8988T (cell line): Measurements from ENCODE around the gene TMEM63C.

ENCODE experiments used
- DNase-seq: peaks from one replicate; pipeline ENCODE4 v3.0.0; 2011

TMEM63C gene

DNA sequence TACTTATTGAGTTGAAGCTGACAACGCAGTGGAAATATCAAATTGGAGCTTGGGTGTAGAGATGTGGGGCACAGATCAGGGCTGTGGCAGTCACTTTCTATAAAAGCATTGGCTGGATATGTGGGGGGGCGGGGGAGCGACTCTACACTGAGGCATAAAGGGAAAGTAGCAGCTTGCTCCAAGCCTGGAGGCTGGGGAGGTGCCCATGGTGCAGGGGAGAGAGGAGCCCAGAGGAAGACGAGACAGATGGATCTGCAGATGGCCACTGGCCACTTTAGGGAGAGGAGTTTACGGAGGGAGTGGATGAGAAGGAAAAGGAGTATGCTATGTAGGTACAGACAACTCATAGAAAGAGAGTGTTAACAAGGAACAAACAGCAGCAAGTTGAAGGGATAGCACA is 102.9 kb downstream of the TMEM63C start:
- no peak for DNase-seq

DNA sequence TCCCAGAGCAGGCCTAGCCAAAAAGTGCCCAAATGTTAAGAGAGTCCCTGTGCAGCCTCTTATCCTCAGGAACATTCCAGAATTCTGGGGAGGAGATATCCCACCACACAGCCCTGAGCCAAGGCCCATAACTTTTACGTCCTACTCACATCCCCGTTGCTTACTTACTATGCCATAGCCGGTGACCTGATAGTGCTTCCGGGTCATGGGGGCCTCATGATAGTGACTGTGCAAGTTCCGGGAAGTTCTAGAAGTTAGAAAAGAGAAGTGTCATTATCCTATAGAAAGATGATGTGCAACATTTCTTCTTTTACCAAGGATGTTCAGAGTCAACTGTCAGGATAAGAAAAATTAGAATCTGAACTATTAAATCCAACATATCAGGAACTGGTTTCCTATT is 105.0 kb downstream of the TMEM63C start:
- DNase-seq = no peak

DNA sequence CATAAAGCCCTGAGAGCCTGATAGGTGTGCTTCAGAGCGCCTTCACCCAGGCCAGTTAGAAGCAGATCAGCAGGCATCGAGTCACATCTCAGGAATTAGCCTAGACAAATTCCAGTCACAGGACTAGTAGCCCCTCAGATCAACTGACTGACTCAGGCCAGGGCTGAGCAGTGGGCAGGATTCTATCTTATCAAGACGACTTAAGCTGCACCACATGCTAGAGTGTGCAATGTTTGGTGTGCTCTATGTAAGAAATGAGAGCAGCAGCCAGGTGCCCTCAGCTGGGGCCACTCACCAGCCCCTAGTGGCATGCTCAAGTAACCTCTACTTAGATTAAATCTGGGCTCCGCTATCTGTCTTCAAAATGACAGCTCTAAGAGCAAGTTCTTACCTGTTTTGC is 109.1 kb downstream of the TMEM63C start:
- DNase-seq = no peak

DNA sequence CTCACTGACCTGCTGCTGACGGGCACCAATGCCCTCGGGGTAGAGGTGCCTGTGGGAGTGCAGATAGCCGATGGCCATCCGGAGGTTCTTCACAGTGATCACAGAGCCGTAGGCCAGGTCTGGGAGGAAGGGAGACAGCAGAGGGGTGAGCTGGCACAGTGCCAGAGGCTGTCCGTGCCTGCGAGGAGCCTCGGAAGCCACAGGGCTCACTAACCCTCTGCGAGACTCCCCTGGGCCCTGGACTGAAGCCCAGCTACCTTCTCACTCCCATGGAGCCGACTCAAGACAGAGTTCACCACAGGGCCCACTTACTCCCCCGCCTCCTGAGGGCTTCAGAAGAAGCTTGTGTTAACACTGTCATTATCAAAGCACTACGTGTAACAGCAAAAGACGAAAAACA is 114.6 kb downstream of the TMEM63C start:
- no peak for DNase-seq

DNA sequence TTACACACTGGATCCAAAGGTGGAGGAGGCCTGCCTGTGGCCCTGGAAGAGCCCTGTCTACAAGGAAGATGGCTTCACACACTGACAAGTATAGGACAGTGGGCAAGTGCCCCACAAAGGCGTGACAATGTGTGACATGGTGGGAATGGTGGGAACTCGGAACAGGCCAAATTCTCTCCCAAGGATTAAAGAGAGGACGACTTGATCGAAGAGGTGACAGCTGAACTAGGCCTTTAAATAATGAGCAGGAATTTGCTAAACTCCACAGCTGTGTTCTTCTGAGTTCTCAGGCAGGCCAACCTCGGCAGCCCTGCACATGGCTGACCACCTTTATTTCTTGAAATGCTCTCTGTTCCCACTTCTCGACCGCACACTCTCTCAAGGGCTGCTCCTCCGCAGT is 115.3 kb downstream of the TMEM63C start:
- no peak for DNase-seq

DNA sequence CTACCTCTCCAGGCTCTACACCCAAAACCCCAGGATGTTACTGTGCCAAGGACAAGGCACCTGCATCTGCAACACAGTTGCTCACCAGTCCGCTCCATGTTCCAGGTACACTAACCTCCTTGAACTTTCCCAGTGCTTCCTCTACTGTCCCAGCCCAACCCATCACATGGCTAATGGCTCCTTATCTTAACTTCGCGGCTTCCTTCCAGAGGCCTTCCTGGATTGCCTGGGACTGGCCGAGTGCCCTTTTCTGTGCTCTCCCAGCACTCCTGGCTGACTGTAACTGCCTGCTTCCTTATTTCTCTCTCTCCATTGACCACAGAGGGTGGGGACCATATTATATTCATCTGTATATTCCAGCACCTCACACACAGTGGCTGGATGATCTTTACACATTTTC is 118.2 kb downstream of the TMEM63C start:
- no peak for DNase-seq

DNA sequence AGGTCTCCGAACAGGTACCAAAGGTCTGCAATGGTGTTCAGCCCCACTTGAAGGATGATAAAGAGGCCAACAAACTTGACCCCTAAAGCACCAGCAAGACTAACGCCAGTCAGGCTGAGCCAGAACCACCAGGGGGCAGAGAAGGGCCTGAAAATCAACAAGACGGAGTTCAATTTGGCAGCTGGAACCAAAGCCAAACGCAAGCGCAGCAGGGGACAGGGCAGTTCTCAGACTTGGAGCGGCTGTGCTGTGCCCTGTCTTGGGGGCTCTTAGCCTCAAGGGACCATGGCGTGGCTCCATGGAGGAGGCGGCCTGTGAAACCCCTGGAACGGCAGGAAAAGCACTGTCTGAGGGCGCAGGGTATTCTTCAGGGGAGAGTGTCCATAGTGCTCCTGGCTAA is 119.5 kb downstream of the TMEM63C start:
- peak; percentile 69 for DNase-seq

DNA sequence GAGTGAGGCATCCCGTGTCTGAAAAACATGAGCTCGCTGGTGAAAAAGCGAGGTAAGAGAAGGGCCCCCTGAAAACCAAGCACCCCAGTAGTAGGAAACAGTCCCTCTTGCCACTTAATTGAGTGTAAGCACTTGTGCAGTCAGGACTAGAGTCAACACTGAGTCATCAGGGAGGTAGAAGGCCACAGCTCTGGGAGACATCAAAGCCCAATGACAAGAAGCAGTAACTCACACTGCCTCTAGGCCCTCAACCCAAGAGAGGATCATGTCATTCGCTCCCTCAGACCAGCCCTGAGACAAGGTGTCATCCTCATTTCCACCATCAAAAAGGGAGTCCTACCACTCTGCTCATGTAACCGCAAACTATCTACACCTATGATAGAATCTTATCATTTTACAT is 121.3 kb downstream of the TMEM63C start:
- no peak for DNase-seq

DNA sequence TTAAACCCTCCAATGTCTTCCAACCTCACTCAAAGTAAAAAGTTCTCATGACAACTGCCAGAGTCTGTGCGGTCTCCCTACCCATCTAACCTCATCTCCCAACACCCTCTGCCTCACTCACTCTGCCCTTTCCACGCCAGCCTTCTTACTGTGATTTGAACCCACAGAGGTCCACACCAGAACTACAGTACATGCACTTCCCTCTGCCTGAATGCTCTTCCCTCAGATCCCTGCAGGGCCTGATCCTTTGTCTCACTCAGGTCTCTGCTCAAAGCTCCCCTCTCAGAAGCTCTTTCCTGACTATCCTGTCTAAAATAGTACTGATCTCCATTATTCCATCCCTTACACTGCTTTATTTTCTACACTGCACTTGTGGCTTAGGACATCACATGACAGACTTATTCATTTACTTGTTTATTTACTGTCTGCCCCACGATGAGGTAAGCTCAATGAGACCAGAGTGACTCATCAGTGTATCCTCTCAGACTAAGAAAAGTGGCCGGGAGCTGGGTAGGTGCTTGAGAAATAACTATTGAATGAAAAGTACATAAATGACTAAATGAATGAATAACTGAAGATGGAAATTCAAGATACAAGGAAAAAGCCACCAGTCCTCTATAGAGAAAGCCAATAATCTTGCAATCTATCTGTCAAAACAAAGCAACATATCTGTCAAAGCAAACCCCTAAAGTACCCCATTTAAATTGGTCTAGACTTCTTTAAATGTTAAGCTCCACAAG is 122.0 kb downstream of the TMEM63C start:
- no peak for DNase-seq

DNA sequence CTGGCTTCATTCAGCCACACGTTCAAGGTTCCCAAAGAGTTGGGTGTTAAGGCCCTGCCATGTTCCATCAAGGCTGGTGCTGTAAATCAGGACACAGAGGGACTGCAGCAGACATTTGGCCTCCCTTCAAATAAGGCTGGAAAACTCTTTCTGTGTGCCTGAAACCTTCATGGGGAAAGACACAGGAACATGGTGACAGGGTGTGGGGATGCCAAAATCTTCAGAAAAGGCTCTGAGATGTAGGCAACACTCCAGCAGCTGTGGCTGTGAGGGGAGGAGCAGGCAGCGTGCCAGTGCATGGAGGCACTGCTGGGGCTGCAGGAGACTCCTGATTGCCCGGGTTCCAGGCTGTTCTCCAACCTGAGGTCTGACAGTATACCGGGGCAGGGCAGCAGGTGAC is 124.1 kb downstream of the TMEM63C start:
- no peak for DNase-seq

DNA sequence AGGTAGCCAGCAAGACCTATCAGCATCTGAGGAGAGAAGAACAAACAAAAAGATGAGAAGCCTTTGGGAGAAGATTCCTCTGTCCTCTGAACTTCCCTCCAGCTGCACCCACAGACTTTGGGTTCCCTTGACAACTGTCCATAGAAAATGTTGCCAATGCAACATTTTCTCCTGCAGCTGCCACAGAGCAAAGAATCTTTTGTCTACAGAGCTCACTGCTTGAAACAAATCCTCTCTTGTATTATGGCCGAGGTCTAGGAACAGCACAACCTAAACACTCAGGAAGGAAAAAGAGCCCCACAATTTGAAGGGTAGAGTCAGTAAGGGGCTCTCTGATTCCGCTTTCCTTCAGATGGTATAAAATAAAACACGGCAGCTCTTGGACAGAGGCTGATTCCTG is 124.8 kb downstream of the TMEM63C start:
- DNase-seq = no peak

DNA sequence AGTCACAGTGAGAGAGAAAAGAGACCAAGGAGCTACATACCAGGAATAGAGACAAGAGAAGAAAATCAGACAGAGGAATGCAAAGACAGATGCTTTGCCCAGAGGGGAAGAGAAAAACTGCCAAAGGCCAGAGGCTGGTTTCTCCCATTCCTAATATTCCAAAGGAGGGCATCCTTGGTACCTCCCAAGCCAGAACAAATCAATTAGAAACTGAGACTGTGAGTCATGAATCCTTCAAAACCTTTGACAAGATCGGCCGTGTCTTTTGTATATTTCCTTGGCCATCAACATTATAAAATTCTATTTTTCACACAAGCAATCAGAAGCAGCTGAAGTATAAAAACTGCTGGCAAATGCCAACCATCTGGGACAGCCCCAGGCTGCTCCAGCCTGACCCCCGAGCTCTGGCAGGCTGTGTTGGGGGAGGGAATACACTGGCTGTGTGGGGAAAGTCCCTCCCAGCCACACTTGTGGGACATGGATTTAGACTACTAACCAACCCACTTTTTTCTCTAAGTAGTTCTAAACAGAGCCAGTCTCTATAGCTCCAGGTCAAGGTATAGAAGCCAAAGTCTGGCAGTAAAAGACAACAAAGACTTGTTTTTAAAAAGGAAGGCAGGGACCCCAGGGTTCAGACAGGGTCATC is 125.4 kb downstream of the TMEM63C start:
- DNase-seq = no peak
